HL-60 (cell line): ENCODE measurements around the gene RGMB.

Experiments used
- DNase-seq, 2 experiments: peaks; one replicate each; pipeline ENCODE4 v3.0.0-alpha.2; 2010 to 2020; ENCODE audit warnings: low read depth in 1 of 2, low spot score in 1 of 2
- H3K27ac ChIP-seq: fragments of 250-450 bp; sonication (Bioruptor Pico); replicated peaks from 2 replicates; pipeline ENCODE4 v1.5.1; 2020; ENCODE audit warnings: mild to moderate bottlenecking, moderate library complexity
- H3K27me3 ChIP-seq: fragments of 250-450 bp; sonication (Bioruptor Pico); 2 replicates; pipeline ENCODE4 v1.5.1; 2021; ENCODE audit warnings: mild to moderate bottlenecking, moderate library complexity; ENCODE audit not compliant: insufficient read depth, poor library complexity, severe bottlenecking
- H3K4me3 ChIP-seq: replicated peaks from 2 replicates; pipeline ENCODE4 v1.5.1; 2011; ENCODE audit warnings: mild to moderate bottlenecking, control low read depth, low read length; ENCODE audit not compliant: insufficient read depth
- CTCF ChIP-seq: IDR thresholded peaks from one replicate; pipeline ENCODE4 v1.5.1; 2011; ENCODE audit warnings: low read length, control low read depth, inconsistent platforms; ENCODE audit not compliant: insufficient read depth
- GABPA ChIP-seq: IDR thresholded peaks from 2 replicates; pipeline ENCODE4 v1.6.1; 2012; ENCODE audit warnings: low read depth
- POLR2AphosphoS5 ChIP-seq: IDR thresholded peaks from 2 replicates; pipeline ENCODE4 v1.6.1; 2012; ENCODE audit warnings: low read depth
- REST ChIP-seq: IDR thresholded peaks from 2 replicates; pipeline ENCODE4 v1.6.1; 2012; ENCODE audit warnings: low read depth; ENCODE audit not compliant: insufficient replicate concordance
- SPI1 ChIP-seq: IDR thresholded peaks from 2 replicates; pipeline ENCODE4 v1.6.1; 2012; ENCODE audit warnings: low read depth, mild to moderate bottlenecking, borderline replicate concordance

Gene RGMB

GRCh38 chr5:98798371-98798770 lies 24.9 kb downstream of the RGMB start:
- H3K27ac ChIP-seq = no peak overlapping the region

GRCh38 chr5:98798847-98799246 lies 25.4 kb downstream of the RGMB start:
- DNase-seq = no peak
- Histone ChIP-seq H3K27ac (no peak overlapping the region), H3K4me3 (no peak overlapping the region), H3K27me3 (no peaks in the 10 kb centered on the region)
- TF ChIP-seq GABPA = no peak
- TF ChIP-seq REST = no peak
- no peak for TF ChIP-seq SPI1
- no peak for TF ChIP-seq POLR2AphosphoS5
- no peak for TF ChIP-seq CTCF

More at GRCh38 chr5:98798371-98798770, 24.9 kb downstream of the RGMB start:
- no peak overlapping the region for H3K4me3 ChIP-seq
- H3K27me3 ChIP-seq = no peaks in the 10 kb centered on the region
- no peak for TF ChIP-seq CTCF
- no peak for TF ChIP-seq GABPA
- no peak for TF ChIP-seq POLR2AphosphoS5
- TF ChIP-seq SPI1 = no peak
- no peak for TF ChIP-seq REST
- DNase-seq = no peak

- DNase-seq = no peak
- no peak for TF ChIP-seq REST
- no peak for TF ChIP-seq SPI1
- no peak for TF ChIP-seq POLR2AphosphoS5
- TF ChIP-seq GABPA = no peak
- TF ChIP-seq CTCF = no peak
Observed at GRCh38 chr5:98804066-98804465, 30.6 kb downstream of the RGMB start.

More at GRCh38 chr5:98804066-98804465, 30.6 kb downstream of the RGMB start:
- Histone ChIP-seq H3K27me3 (no peaks in the 10 kb centered on the region), H3K27ac (no peak overlapping the region), H3K4me3 (no peak overlapping the region)
